Right lobe of liver (tissue), 4 donors: Measurements from ENCODE around the gene AK2.

Experiments used
- POLR2A ChIP-seq: fragments of 450-650 bp; IDR thresholded peaks from one replicate; pipeline ENCODE4 v1.6.1; 2017; ENCODE audit warnings: antibody characterized with exemption, mild to moderate bottlenecking
- TF ChIP-seq, protein P1 (sequence below), 4 donors: fragments of 200-600 bp in 3 of 4; fragments of 450-650 bp in 1 of 4; IDR thresholded peaks; one replicate each; pipeline versions ENCODE4 v1.5.1 to v1.8.0; 2016 to 2022; ENCODE audit warnings: antibody characterized with exemption in 4 of 4, mild to moderate bottlenecking in 2 of 4
- donor health status: DM: no; HTN: no; CAD: no.
- donor health status: DM: no; HTN: no; CAD: no.
- donor health status: DM: no; HTN: yes; CAD: no.

GRCh38 chr1:32989160-32990050, 47.3 kb downstream of the AK2 start:
- TF ChIP-seq, protein P1, sequence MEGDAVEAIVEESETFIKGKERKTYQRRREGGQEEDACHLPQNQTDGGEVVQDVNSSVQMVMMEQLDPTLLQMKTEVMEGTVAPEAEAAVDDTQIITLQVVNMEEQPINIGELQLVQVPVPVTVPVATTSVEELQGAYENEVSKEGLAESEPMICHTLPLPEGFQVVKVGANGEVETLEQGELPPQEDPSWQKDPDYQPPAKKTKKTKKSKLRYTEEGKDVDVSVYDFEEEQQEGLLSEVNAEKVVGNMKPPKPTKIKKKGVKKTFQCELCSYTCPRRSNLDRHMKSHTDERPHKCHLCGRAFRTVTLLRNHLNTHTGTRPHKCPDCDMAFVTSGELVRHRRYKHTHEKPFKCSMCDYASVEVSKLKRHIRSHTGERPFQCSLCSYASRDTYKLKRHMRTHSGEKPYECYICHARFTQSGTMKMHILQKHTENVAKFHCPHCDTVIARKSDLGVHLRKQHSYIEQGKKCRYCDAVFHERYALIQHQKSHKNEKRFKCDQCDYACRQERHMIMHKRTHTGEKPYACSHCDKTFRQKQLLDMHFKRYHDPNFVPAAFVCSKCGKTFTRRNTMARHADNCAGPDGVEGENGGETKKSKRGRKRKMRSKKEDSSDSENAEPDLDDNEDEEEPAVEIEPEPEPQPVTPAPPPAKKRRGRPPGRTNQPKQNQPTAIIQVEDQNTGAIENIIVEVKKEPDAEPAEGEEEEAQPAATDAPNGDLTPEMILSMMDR (IDR thresholded peaks at IDR 0.05), result no peak
- TF ChIP-seq POLR2A, result no peak
